K562 treated with DMSO at 1 percent for 4 hours (cell line): ENCODE measurements around the gene ZNF80. TPM values are rescaled to one million over a fixed set of nuclear protein-coding genes. Genes with fewer than 3 reads are reported as not detected.

Experiments used
- total RNA-seq: library from RNA; unstranded; fragments of 300-600 nt; gene quantifications from 2 replicates; pipeline ENCODE4 v1.2.3, GENCODE V29; 2022; ENCODE audit not compliant: insufficient read depth

Gene ZNF80
- not detected in 2 replicates for total RNA-seq

DNA sequence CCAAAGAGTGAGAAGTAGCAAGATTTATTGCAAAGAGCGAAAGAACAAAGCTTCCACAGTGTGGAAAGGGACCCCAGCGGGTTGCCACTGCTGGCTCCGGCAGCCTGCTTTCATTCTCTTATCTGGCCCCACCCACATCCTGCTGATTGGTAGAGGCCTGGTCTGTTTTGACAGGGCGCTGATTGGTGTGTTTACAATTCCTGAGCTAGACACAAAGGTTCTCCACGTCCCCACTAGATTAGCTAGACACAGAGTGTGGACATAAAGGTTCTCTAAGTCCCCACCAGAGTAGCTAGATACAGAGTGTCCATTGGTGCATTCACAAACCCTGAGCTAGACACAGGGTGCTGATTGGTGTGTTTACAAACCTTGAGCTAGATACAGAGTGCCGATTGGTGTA lies at the start of gene ZNF80:
ZNF80 (minus strand) TSS at position 101 of the 400 bp plus-strand sequence. CDS start 504 bp downstream, outside the sequence.

Other genes with a start within 250 kb of the ZNF80 start
- not detected in 2 replicates for gene CCDC191, start 181.1 kb downstream of the ZNF80 start, total RNA-seq
- gene QTRT2, start 180.8 kb downstream of the ZNF80 start, total RNA-seq, result 3.3 and 7.3 TPM in 2 replicates
- gene DRD3, start 58.5 kb downstream of the ZNF80 start, total RNA-seq, result not detected in 2 replicates
- not detected in 2 replicates for gene TIGIT, start 56.5 kb upstream of the ZNF80 start, total RNA-seq